GM18861 (cell line): ENCODE data around the gene PTPRN2.

Source experiments
- ATAC-seq: cut with Tn5 transposase; IDR thresholded peaks from one replicate; pipeline ENCODE4 v1.9.1; 2021; ENCODE audit not compliant: unreplicated experiment

Gene PTPRN2

DNA sequence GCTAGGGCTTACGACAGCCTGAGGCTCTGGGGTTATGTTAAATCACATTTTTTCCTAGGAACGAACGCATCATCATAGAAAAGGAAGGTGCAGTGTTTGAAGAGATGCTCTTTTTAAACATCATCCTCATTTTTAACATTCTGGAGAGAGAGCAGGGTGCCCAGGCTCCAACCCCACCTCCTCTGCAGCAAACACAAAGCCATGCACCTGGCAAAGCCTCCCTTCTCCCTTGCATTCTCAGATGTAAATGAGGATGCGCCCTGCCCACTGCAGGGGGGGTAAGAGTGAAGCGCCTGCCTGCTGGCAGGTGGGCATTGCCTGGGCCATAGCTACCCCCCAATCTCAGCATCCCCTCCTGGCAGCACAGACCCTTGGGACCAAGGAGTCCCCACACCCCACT, 92.4 kb downstream of the PTPRN2 start:
- ATAC-seq, result no peak

GRCh38 chr7:158494643-158495042, 93.0 kb downstream of the PTPRN2 start:
- ATAC-seq, result no peak

GRCh38 chr7:158494162-158494586, 93.4 kb downstream of the PTPRN2 start:
- ATAC-seq, result no peak

- no peak for ATAC-seq
Measured at GRCh38 chr7:158492367-158492764, 95.3 kb downstream of the PTPRN2 start.

- ATAC-seq, result no peak
Measured at GRCh38 chr7:158491094-158491493, 96.5 kb downstream of the PTPRN2 start.

DNA sequence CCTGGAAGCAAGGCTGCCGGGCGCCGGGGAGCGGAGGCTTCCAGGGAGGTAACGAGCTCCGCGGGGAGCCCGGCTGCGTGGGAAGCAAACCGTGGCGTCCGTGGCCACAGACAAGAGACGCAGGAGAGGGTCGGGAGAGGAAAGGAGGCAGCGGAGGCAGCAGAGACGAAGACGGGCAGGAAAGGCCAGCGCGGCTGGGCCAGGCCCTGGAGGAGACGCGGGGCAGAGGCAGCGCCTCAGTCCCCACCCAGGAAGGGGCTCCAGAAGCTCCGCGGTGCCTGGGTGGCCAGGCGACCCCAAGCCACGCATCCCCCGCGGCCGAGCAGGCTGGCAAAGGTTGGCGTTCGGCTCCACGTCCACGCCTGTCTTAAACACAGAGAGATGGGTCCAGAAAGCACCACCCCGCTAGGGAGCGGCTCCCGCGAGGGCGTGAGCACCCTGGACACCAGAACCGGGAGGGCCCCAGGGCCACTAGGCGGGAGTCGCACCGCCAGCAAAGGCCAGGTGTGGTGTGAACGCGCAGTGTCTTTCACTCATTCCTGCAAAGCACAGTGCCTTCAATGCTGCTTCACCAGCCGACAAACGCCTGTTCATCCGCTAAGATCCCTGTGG, 97.3 kb downstream of the PTPRN2 start:
- ATAC-seq, result no peak

DNA sequence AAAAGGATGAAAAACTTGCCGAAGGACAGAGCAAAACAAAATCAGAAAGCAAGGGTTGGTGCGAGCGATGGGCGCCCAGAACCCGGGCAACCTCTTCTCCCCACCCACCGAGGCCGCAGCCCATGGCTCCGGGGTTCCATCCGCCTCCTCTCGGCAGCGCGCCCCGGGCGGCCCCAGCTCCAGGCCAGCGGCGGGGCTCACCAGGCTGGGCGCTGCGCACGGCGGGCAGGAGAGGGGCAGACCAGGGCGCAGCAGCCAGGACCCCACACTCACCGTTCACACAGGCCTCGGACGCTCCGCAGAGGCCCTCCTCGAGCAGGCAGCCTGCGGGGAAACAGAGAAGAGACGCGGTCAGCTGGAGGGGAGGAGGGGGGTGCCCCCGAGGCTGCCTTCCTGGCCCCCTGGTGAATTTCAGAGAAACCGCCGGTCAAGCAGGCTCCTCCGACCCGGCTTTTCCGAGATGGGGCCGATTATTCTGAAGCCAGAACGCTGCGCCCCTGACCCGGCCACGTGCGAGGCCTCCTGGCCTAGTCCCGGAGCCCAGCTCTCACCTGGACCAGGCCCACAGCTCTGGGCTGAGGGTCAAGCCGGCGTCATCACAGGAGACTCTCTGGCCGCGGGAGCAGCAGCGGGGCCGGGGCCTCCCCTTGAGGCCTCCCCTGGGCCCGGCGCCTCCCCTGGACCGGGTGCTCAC, 98.0 kb downstream of the PTPRN2 start:
- no peak for ATAC-seq

DNA sequence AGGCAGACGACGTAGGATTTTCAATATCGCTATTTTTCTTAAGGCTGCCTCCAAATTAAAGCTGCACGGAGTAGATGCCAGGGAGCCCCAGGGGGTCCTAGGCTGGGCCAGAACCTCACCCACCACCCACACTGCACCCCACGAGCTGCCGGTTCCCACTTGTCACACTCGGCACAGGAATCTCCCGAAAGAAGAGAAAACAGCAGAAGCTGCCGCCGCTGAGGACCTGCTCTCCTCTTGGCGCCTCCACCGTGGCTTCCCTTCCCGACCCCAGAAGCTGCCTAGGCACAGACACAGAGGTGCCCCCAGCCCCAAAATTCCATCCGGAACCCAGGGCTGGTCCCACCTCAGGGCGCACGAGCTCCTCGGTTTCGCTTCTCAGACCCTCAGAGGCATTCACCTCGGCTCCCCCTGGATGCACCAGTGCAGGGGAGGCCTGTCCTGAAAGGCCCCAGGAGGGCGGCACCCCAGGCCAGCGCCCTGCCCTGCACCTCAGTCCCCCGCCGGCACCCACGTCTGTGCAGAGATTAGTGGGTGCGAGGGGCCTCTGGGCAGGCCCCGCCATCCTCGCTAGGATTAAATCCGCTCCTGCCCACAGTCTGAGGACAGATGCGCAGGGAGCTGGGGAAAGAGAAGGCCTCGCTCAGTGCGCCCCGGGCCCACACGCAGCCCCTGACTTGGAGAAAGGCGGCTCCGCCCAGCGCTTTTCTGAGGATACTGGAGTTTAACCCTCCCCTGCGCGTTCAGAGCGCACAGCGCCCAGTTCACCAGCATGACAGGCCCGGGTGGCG, 99.2 kb downstream of the PTPRN2 start:
- ATAC-seq, result no peak

DNA sequence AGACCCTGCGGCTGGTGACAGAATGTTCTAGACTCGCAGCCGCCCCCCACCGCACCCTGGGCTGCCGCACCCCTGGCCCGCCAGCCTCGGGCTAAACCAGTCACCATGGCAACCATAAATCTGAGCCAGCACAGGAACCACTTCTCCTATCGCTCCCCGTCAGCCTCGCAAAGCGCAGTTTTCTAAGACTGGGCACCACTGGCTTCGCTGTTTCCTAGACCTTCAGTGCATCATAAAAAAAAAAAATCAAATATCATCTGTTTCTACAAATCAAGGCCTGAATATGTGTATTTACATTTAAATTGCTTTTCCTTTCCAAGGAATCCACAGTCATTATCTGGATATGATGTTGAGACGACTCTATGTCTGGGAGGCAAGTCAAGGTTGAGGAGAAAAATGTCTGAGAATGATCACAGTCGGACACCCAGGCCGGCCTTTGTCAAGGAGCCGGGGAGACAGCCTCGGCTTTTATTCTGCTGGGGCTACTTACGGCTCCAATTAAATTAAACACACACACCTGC, 99.9 kb downstream of the PTPRN2 start:
- no peak for ATAC-seq

DNA sequence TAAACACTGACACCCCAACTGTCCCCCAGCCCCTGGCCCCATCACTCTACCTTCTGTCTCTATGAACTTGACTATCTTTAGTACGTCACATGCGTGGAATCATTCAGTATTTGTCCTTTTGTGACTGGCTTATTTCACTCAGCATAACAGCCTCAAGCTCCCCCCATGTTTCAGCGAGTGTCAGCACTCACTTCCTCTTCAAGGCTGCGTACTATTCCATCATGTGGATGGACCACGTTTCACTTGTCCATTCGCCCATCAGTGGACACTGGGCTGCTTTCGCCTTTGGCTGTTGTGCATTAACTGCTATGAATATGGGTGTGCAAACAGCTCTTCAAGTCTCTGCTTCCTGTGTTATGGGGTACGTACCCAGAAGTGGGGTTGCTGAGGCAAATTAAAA, 100.7 kb downstream of the PTPRN2 start:
- ATAC-seq, result no peak

- ATAC-seq, result no peak
Measured at GRCh38 chr7:158484801-158485531, 102.7 kb downstream of the PTPRN2 start.

- ATAC-seq, result no peak
Measured at GRCh38 chr7:158482480-158482879, 105.1 kb downstream of the PTPRN2 start.

DNA sequence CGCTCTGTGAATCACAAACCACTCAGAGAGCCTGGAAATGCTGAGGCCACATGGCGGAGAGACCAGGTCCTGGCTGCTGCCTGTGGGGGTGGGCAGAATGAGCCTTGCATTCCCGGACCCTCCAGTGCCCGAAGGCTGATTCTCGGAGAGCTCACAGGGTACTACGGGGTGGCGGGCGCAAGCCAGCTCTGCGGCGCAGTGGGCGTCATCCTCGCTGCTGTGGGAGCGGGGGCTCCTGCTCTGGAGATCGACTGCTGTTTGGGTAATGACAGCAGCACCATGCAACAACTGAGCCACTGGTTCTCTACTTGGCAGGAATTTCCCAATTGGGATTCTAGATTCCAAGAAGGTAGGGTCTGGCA, 108.0 kb downstream of the PTPRN2 start:
- ATAC-seq, result no peak

GRCh38 chr7:158479021-158479663, 108.5 kb downstream of the PTPRN2 start:
- ATAC-seq, result no peak

- ATAC-seq, result no peak
Measured at GRCh38 chr7:158477866-158478265, 109.8 kb downstream of the PTPRN2 start.

DNA sequence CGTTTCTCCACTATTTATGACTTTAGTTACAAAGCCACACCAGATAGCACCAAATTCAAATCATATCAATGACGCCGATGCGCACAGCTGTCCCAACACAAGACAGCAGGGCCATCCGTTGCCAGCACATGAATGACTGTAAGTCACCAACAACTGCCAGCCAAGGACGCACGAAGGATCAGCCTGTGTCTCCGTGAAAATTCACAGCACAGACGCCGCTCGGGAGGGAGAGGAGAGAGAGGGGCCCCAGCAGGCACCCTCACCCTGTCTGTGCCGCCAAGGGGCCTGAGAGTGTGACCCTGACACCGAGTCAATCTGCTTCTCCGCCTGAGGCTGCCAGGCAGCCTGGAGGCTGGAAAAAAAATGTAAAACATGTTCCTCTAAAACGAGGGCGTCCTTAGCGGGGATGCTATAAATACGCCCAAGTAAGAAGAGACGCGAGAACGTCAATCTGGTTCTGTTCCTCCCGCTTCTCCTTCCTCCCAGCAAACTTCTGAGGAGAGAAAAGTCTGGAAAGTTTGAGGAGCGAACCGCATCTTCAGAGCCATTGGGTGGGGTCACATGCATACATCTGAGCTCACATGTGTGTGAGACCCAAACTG, 111.2 kb downstream of the PTPRN2 start:
- no peak for ATAC-seq

DNA sequence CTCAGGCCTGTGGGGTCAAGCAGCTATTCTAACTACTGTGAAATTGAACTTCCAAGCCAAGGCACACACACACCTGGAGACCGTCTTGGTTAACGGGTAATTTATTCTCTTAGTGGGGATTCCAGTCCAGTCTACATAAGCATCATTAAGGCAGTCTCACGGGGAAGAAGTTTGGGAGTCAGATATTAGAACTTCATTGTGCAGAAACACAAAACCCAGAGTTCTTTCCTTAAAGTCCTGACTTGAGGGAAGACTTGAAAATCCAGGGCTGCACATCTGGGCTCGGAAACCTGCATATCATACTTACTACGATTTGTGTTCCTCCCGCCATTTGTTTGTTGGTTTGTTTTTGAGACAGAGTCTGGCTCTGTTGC, 112.0 kb downstream of the PTPRN2 start:
- no peak for ATAC-seq

DNA sequence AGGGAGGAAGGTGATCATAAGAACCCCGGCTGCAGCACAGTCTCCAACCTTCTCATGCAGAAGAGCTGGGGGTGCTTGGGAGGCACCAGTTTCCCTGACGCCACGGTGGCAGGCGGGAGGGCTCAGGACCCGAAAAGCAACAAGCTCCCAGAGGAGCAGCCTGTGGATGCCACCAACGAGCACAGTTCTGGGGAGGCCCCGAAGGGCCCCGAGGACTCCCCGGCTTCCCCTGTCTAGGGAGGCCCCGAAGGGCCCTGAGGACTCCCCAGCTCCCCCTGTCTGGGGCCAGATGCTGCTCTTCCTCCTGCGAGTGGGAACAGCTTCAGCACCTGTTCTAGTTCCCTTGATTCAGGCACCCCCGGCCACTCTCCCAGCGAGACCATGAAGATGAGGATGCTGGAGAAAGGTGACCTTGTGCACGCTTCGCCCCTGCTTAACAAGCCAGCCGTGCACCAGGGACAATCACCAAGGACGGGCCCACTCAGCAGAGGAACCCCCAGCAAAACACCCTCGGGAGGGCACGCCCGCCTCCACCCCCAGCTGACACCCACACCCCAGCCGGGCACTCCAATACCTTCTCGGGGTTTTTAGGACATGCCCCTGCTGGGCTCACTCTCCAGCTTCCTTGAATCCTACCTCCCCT, 112.5 kb downstream of the PTPRN2 start:
- ATAC-seq, result no peak

- ATAC-seq, result no peak
Measured at GRCh38 chr7:158474488-158474887, 113.1 kb downstream of the PTPRN2 start.

DNA sequence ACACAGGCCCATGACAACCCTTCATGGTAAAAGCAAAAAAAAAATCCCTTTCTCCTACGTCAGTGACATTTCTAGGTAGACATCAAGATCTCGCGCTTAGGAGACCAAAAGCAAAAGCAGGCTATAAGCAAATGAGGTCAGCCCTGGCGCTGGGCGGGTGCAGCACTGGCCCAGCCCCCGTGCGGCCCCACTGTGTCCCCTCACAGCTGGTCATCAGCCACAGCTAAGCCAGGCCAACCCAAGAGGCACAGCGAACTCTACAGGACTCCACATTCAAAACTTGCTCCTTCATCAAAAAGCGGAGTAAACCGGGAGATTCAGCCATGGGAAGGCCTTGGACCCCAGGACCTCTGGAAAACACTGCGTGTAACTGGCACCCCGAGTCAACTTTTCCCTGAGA, 113.7 kb downstream of the PTPRN2 start:
- no peak for ATAC-seq
